Measurements from ENCODE around the gene PSMB7. TPM values are rescaled to one million over a fixed set of nuclear protein-coding genes. Genes with fewer than 3 reads are reported as not detected.

PSMB7 gene
- 185 TPM for total RNA-seq
- long read RNA-seq, transcript PSMB7-201 (8 exons, 980 nt): major isoform, 72 of 80 reads
- long read RNA-seq, partial matches to known transcripts: 4 of 80 reads
- long read RNA-seq, other reads (novel, unspliced or antisense): 4 of 80 reads

DNA sequence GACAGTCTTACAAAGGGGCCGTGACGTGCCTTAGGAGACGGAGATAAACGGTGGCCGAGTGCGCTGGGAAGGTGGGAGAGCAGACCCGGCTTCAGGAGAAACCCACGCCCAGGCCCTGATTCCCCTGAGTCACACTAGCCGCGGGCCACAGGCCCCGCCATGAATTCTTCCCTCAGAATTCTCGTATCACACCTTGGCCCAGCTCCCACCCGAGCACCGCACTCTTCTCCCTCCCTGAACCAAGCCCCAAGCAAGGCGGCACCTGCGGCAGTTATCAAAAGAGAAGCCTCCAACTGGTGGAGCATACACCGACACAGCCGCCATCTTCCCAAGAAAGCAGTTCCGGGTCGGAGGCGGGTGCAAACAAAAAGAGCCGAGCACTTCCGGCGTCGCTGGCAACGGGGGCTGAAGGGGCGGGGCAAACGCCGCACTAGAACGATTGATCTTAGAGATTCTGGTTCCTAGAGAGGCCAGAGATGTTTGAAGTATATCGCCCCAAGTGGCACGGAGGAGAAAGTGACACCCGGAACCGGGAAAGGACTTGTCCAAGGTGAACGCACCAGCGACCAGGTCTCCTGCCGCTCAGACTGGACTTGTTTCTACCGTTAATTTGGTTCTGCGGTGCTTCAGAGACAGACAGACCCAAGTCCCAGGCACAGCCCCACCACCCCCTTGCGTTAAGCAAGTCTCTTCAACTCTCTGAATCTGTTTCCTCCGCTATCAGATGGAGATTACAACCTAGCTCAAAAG lies at the start of gene PSMB7:
TSS of gene PSMB7 (minus strand) at position 341 of the 750 bp plus-strand sequence. CDS start at position 324, 17 bp downstream.
- peak; percentile 96 for ATAC-seq
- peak; percentile 97 for DNase-seq (ENCODE audit: missing footprints)
- intact Hi-C loops (cut with DNase I): no loop called here

DNA sequence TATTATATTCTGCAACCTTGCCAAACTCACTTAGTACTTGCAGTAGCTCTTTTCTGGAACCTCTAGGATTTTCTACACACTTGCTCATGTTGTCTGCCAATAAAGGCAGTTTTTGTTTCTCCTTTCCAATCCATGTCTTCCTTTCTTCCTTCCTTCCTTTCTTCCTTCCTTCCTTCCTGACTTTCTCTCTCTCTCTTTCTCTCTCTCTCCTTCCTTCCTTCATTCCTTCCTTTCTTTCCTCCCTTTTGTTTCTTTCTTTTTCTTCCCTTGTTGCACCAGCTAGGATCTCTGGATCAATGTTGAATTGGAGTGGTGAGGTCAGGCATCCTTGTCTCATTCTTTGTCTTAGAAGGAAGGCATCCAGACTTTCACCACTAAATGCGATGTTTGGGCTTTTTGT lies 47.5 kb upstream of the PSMB7 start:
- intact Hi-C loops (cut with DNase I): no loop called here
- DNase-seq (ENCODE audit: missing footprints) (no peak), ATAC-seq (no peak)

DNA sequence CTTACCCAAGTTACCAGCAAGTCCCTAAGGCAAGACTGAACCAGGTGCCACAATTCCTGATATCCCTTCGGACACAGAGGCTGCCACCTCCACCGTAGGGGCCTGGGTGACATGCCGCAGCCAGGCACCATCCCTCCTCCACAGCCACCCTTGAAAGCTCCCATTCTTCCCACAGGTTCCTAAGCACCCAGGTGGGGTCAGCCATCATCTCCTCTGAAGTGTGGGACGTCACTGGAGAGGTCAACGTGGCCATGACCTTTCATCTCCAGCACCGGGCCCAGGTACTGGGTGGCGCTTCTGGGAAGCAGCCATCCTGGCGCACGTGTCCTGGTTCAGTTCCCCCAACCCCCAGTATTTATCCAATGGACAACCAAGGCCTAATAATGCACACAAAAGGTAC lies 43.2 kb upstream of the PSMB7 start:
- intact Hi-C loops (cut with DNase I): no loop called here
- DNase-seq (ENCODE audit: missing footprints) (no peak), ATAC-seq (no peak)

DNA sequence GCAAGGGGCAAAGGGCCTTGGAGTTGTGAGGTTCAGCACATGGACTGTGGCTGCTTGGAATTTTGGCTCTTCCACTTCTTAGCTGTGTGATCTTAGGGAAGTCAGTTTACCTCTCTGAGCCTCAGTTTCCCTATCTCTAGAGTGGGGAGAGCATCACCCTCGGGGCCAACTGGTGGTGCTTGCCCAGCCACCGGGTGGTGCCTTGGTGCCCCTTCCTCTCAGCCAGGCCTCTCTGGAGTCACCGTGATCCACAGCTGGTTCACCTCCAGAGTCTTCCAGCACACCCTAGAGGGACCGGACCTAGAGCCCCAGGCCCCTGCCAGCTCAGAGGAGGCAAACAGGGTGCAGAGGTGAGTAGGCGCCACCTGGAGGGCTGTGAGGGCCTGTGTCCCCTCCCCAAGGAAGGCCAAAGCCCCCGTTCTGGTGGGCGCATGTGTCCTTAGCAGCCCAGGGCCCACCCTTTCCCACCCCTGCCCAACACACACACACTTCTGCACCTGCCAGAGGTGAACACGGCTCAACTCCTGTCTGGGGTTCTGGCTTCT lies 42.7 kb upstream of the PSMB7 start:
- intact Hi-C loops (cut with DNase I): no loop called here
- no peak for ATAC-seq
- DNase-seq (ENCODE audit: missing footprints): peak; percentile 51

DNA sequence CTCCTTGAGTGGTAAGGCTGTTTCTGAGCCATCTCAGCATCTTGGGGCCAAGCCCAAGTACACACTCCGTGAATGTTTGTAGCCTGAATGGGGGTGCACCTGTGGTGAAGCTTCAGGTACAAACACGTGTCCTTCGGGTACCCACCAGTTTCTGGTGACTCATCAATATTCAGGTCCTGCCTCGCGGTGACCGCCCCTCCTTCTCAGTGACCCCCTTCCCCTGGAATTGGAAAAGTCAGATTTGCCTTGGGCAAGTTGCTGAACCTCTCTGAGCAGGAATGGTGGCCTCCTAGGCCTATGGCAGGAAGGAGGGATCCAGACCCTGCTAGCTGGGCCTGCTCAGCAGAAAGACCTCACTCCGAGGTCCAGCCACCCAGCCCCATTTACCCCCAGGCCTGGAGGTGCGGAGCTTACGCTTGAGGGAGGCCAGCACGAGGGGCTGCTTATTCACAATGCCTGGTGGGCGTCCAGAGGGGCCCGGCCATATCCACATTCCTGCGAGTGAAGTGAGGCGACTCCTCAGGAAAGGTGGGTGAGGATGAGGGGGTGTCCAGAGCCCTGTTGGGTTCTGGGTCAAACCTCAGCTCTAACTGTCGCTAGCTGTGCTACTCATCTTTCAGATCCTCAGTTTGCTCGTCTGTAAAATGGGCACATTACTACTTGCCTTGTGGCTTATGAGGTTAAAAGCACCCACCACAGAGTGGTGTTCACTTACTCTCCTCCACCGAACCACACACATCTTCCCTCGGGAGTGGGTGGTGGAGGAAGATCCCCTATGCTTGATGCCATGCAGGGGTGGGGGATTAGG lies 42.0 kb upstream of the PSMB7 start:
- DNase-seq (ENCODE audit: missing footprints): no peak
- intact Hi-C loops (cut with DNase I): no loop called here
- ATAC-seq: no peak

DNA sequence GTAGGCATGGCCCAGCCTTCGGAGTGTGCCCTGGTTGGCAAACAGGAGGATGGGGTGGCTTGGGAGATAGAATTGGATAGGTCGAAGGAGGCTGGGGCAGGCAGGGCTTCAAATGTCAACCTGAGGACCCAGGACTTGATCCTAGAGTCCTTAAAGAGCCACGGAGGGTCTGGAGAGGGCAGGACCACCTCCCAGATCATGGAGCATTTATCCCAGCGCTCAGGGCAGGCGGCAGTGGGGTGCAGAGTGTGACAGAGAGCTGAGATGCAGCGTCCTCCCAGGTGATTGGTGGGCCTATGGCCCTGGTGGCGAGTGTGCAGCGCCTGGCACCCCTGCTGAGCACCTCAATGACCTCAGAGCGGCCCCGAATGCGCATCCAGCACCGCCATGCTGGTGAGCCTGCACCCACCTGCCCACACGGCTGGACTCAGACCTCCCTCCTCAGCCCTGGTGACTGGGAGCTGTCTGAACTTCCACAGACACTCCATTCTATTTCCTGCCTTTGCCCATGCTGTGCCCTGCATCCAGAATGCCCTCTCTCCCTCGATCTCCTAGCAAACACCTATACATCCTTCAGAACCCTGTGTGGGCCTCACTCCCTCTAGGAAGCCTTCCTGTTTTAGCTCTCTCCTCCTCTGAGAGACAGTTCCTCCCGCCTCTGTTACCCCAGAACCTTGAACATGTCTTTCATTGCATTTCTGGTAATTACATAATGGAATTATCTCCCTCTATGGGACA lies 41.3 kb upstream of the PSMB7 start:
- ATAC-seq: no peak
- intact Hi-C loops (cut with DNase I): no loop called here

DNA sequence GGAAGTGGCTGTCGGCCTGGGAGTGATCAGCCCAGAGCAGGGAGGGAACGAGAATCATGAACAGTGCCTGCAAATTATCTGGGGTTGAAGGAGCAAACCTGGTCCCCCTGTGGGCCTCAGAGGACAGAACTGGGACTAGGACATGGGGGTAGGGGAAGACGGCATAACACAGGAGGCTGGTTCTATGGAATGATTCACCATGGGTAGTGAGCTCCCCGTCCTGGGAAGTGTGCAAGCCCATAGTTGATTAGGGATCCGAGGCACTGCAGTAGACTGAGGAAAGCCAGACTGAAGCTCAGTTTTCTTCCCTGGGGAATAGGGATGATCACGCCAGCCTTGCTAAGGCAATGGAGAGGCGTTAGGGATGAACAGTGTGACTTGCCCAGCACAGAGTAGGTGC lies 40.6 kb upstream of the PSMB7 start:
- no peak for DNase-seq (ENCODE audit: missing footprints)
- intact Hi-C loops (cut with DNase I): no loop called here
- ATAC-seq: no peak

More for the DNA sequence above, 41.3 kb upstream of the PSMB7 start:
- no peak for DNase-seq (ENCODE audit: missing footprints)

DNA sequence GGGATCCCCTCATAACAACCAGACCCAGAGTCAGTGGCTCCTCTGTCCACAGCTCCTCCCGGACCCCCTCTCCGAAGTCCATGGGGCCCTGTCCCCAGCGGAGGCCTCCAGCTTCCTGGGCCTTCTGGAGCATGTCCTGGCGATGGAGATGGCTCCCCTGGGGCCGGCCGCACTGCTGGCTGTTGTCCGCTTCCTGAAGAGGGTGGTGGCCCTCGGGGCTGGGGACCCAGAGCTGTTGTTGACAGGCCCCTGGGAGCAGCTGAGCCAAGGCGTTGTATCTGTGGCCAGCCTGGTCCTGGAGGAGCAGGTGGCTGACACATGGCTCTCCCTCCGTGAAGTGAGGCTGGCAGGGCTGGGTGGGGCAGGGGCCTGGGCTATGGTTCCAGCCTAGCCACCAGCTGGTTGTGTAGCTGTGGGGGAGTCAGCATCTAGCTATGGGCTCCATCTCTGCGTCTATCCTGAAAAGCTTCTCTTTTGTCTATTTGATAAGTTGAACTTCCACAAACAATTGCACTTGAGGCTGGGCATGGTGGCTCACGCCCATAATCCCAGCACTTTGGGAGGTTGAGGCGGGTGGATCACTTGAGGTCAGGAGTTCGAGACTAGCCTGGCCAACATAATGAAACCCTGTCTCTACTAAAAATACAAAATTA lies 39.7 kb upstream of the PSMB7 start:
- intact Hi-C loops (cut with DNase I): no loop called here
- ATAC-seq: no peak
- DNase-seq (ENCODE audit: missing footprints): no peak

DNA sequence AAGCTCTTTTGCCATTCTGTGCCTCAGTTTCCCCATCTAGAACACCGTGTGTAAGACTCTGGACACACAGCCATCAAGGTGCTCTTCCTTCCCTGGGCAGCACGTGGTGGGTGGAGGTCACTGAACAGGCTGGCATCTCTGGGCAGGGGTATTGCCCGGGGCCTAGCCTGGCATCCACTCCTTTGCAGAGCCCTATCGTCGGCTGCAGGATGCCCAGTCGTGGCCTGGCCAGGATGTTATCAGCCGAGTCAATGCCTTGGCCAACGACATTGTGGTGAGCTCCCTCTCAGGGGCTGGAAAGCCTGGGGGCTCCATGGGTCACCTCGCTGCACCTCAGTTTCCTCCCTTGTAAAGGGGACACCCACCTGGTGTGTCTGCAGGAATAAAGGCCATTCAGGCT lies 39.1 kb upstream of the PSMB7 start:
- no peak for DNase-seq (ENCODE audit: missing footprints)
- intact Hi-C loops (cut with DNase I): no loop called here
- no peak for ATAC-seq

DNA sequence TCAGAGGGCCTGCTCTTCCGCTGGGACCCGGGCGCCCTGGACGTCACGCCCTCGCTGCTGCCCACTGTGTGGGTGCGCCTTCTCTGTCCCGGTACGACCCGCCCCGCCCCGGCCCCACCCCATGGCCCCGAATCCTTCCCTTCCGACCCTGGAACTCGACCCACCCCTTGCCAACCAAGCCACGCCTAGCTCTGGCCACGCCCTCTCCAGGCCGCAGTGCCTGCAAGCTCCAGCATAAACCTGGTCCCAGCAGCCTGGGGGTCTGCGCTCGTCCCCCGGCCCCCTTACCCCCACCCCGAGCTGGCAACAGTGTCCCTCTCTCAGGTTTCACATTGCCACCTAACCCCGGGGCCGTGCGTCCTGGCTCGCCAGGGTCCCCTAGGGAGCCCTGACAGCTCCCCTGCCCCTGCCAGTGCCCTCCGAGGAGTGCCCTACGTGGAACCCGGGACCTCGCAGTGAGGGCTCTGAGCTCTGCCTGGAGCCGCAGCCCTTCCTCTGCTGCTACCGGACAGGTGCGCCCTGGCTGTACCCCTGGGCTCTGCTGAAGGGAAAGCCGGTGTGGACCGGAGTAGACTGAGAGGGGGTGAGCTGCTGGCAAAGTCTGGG lies 38.4 kb upstream of the PSMB7 start:
- no peak for DNase-seq (ENCODE audit: missing footprints)
- ATAC-seq: no peak
- intact Hi-C loops (cut with DNase I): no loop called here

DNA sequence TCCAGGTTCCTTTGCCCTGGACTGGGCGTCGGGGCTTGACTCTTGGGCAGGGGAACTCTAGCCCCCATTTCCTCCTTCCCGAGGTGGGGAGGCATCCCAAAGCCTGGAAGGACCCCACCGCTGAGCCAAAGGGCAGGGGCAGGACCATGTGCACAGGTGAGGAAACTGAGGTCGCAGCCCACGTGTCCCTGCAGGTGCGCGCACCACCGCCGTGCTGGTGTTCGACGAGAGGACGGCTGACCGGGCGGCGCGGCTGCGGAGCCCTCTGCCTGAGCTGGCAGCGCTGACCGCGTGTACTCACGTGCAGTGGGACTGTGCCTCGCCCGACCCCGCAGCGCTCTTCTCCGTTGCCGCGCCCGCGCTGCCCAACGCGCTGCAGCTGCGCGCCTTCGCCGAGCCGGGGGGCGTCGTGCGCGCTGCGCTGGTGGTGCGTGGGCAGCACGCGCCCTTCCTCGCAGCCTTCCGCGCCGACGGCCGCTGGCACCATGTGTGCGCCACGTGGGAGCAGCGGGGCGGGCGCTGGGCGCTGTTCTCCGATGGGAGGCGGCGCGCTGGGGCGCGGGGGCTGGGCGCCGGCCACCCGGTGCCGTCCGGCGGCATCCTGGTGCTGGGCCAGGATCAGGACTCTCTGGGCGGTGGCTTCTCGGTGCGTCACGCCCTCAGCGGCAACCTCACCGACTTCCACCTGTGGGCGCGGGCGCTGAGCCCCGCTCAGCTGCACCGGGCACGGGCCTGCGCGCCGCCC lies 37.8 kb upstream of the PSMB7 start:
- ATAC-seq (no peak), DNase-seq (ENCODE audit: missing footprints) (no peak)

DNA sequence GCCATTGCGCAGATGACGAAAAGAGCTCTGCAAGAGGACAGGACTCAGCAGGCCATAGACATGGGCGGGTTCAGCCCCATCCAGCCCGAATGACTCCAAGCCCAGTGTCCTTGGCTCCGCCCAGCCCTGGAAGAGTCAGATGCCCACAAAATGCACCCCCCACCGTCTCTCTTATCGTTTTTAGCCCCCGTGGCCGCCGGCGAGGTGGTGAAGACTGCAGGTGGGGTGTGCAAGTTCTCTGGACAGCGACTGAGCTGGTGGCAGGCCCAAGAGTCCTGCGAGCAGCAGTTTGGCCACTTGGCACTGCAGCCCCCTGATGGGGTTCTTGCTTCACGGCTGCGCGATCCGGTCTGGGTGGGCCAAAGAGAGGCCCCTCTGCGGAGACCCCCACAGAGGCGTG lies 37.1 kb upstream of the PSMB7 start:
- intact Hi-C loops (cut with DNase I): no loop called here
- ATAC-seq (no peak), DNase-seq (ENCODE audit: missing footprints) (no peak)

More for the DNA sequence above, 37.8 kb upstream of the PSMB7 start:
- intact Hi-C loops (cut with DNase I): no loop called here

DNA sequence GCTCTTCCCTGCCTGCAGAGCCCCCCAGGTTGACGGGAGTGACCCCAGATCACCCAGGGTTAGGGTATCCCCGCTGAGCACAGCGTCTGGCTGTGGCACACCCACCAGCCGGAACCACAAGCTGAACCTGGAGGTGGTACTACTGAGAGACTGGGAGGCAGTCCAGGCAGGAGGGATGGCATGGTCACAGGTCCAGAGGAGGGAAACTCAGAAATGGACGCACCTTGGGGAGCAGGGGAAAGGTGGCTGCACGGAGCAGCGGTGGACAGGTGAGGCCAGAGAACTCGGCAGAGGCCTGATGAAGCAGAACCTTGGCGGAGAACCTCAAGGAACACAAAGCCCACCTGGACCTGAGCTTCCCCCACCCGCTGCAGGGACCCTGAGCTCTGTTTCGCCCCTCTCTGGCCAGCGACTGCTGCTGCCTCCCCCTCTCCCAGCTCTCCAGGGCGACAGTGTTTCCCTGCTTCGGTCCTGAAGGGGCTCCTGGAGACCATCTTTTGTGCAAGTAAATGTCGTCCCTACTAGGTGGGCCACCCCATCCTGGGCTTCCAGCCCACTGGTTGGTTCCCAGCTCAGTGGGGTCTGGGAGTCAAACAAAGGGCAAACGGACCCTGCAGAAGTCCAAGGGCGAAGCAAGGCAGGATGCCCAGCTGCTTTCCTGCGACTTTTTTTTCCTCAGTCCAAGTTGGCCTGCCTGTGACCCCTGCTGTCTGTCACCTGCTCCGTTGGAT lies 35.9 kb upstream of the PSMB7 start:
- ATAC-seq: no peak
- no peak for DNase-seq (ENCODE audit: missing footprints)
- intact Hi-C loops (cut with DNase I): no loop called here

DNA sequence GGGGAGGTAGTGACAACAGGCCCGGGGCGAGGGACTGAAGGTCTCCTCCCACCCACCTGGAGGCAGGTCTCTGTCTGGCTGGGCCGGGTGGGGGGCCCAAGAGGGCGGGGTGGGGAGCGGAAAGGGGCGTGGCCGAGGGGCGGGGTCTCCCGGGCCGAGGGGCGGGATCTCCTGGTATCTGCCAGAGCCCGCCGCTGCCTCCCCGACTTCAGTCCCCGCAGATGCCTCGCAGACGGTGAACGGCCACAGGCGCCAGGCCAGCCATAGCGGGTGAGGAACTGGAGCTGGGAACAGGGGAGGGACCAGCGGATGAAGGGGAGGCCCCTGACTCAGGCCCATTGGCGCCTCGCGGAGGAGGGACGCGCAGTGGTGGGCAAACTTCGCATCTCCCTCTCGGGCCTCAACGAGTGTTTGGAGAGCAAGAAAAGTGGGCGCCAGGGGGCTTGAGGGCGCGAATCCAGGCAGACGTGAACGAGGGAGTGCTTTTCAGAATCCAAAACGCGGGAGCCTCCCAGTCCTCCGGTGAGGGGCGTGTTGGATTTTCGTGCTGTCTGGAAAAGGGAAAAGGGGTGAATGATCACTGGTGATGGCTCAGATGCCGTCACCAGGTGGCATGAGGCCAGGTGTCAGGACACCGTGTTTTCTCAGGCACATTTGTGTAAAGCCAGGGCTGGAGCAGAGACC lies 35.1 kb upstream of the PSMB7 start, which contains the start of gene ADGRD2:
TSS of gene ADGRD2 (plus strand) at position 211 of the 684 bp plus-strand sequence. CDS start 1,216 bp downstream, outside the sequence.
- intact Hi-C loops (cut with DNase I): no loop called here
- DNase-seq (ENCODE audit: missing footprints) (no peak), ATAC-seq (no peak)

DNA sequence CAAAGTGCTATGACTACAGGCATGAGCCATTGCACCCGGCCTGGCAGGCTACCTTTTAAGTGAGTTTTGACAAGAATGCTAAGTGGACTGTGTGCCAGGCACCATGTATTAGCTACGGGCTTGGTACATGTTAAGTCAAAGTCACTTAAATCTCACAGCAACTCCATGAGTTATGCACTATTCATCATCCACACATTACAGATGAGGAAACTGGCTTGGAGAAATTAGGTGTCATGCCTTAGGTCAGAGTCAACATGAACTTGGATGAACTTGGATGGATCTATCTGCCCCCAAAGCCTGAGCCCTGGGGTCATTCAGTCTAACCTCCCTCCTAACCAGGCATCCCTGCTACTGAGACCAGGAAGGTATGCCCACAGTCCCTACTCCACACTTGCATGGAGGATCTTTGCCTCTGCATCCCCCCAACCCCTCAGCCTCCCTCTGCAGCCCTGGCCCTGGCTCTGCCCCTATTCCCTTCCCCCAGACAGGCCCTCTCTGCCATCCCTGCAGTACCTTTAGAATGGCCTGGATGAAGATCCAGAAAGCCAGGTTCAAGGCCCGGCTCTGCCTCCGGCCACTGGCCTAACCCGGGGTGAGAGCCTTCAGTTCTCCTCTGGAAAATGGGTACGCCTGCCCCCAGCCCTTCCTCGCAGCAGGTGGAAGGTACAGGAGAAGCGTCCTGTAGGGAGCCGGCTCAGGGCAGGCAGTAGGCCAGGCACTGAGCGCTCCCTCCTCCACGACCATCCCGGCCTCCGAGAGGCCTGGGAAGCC lies 34.3 kb upstream of the PSMB7 start:
- ATAC-seq (no peak), DNase-seq (ENCODE audit: missing footprints) (no peak)
- intact Hi-C loops (cut with DNase I): no loop called here
